Adrenal gland (tissue), 5 donors: ENCODE measurements around the gene LMX1B.

Experiments used
- POLR2A ChIP-seq, 2 donors: fragments of 450-650 bp; IDR thresholded peaks; one replicate each; pipeline ENCODE4 v1.6.1; 2017; ENCODE audit warnings: antibody characterized with exemption in 2 of 2, mild to moderate bottlenecking in 2 of 2, moderate library complexity in 1 of 2
- TF ChIP-seq, protein P1 (sequence below), 6 experiments: fragments of 450-650 bp in 4 of 6; fragments of 200-600 bp in 2 of 6; sonication (generic) in 1 of 6; IDR thresholded peaks; 1 replicate in 5 of 6; 2 replicates in 1 of 6; pipeline versions ENCODE4 v1.5.1 to v1.8.0; 2016 to 2021; ENCODE audit warnings: antibody characterized with exemption in 6 of 6, mild to moderate bottlenecking in 2 of 6, moderate library complexity in 1 of 6
- donor health status: DM: no; HTN: no; CAD: no.

GRCh38 chr9:126676102-126676684, 62.5 kb downstream of the LMX1B start:
- TF ChIP-seq, protein P1, sequence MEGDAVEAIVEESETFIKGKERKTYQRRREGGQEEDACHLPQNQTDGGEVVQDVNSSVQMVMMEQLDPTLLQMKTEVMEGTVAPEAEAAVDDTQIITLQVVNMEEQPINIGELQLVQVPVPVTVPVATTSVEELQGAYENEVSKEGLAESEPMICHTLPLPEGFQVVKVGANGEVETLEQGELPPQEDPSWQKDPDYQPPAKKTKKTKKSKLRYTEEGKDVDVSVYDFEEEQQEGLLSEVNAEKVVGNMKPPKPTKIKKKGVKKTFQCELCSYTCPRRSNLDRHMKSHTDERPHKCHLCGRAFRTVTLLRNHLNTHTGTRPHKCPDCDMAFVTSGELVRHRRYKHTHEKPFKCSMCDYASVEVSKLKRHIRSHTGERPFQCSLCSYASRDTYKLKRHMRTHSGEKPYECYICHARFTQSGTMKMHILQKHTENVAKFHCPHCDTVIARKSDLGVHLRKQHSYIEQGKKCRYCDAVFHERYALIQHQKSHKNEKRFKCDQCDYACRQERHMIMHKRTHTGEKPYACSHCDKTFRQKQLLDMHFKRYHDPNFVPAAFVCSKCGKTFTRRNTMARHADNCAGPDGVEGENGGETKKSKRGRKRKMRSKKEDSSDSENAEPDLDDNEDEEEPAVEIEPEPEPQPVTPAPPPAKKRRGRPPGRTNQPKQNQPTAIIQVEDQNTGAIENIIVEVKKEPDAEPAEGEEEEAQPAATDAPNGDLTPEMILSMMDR (IDR thresholded peaks at IDR 0.05): no peak
- TF ChIP-seq POLR2A (IDR thresholded peaks at IDR 0.05): no peak
